HS-5 (cell line): ENCODE data around the gene HSPA1A.
A peak's percentile ranks its signal among the peaks of the same experiment; 100 is the strongest.
"Not testable (repeated sequence)": the region's sequence is repeated elsewhere in the genome, so short reads cannot be mapped to it uniquely, and the experiment has no call there.

Experiments used
- DNase-seq: peaks from one replicate; pipeline ENCODE4 v3.0.0-alpha.2; 2012; ENCODE audit warnings: low read depth

Gene HSPA1A

GRCh38 chr6:31781244-31782125 lies 33.9 kb upstream of the HSPA1A start:
- DNase-seq, result no peak

GRCh38 chr6:31782126-31782855 lies 33.1 kb upstream of the HSPA1A start:
- DNase-seq, result no peak

- no peak for DNase-seq
Observed at GRCh38 chr6:31784098-31784925, 31.0 kb upstream of the HSPA1A start.

GRCh38 chr6:31785475-31785874 lies 29.9 kb upstream of the HSPA1A start:
- no peak for DNase-seq

- DNase-seq, result no peak
Observed at GRCh38 chr6:31791324-31792089, 23.8 kb upstream of the HSPA1A start.

- DNase-seq, result no peak
Observed at GRCh38 chr6:31792090-31792374, 23.3 kb upstream of the HSPA1A start.

GRCh38 chr6:31792761-31793171 lies 22.6 kb upstream of the HSPA1A start:
- DNase-seq, result no peak

GRCh38 chr6:31793927-31794245 lies 21.5 kb upstream of the HSPA1A start:
- DNase-seq, result not testable (repeated sequence)

GRCh38 chr6:31794294-31794865 lies 21.0 kb upstream of the HSPA1A start:
- DNase-seq, result no peak

GRCh38 chr6:31794866-31795615 lies 20.3 kb upstream of the HSPA1A start:
- DNase-seq, result no peak

- DNase-seq, result peak; percentile 57
Observed at GRCh38 chr6:31795616-31796298, 19.6 kb upstream of the HSPA1A start, which contains the start of gene VARS1. Gene VARS1, minus strand, starts transcription at chr6:31795752. Its CDS starts 535 bp downstream, at chr6:31795217.

- no peak for DNase-seq
Observed at GRCh38 chr6:31796993-31797385, 18.4 kb upstream of the HSPA1A start.

GRCh38 chr6:31797588-31797987 lies 17.8 kb upstream of the HSPA1A start:
- no peak for DNase-seq

GRCh38 chr6:31799781-31800180 lies 15.6 kb upstream of the HSPA1A start:
- no peak for DNase-seq

- DNase-seq, result not testable (repeated sequence)
Observed at GRCh38 chr6:31801031-31801927, 14.1 kb upstream of the HSPA1A start.

- DNase-seq, result no peak
Observed at GRCh38 chr6:31805939-31806469, 9.3 kb upstream of the HSPA1A start.

GRCh38 chr6:31806470-31807272 lies 8.7 kb upstream of the HSPA1A start, which contains the start of gene LSM2:
Gene LSM2, minus strand, starts transcription at chr6:31806966. Its CDS starts 209 bp downstream, at chr6:31806757.
- DNase-seq, result peak; percentile 73

- DNase-seq, result not testable (repeated sequence)
Observed at GRCh38 chr6:31808599-31808998, 6.7 kb upstream of the HSPA1A start.
